NCI-H748 (cell line): ENCODE measurements around the gene MIA2.
A peak's percentile ranks its signal among the peaks of the same experiment; 100 is the strongest.

Source experiments
- DNase-seq: peaks from one replicate; lab custom pipeline; 2025; ENCODE audit not compliant: unreplicated experiment; lab: John Stamatoyannopoulos, UW

Gene MIA2

GRCh38 chr14:39432179-39432618 lies 198.5 kb downstream of the MIA2 start, which contains the start of gene FBXO33:
TSS of gene FBXO33 (minus strand) at chr14:39432433. CDS start at chr14:39432162, 271 bp downstream.
- peak; percentile 95 for DNase-seq

- peak; percentile 97 for DNase-seq
Observed at GRCh38 chr14:39432619-39433451, 199.1 kb downstream of the MIA2 start.

- DNase-seq = peak; percentile 43
Observed at GRCh38 chr14:39433452-39433813, 199.7 kb downstream of the MIA2 start.

GRCh38 chr14:39434401-39434800 lies 200.7 kb downstream of the MIA2 start:
- DNase-seq = peak; percentile 55

GRCh38 chr14:39435241-39435640 lies 201.5 kb downstream of the MIA2 start:
- DNase-seq = no peak
